ENCODE data around the gene PRKCZ. TPM values are rescaled to one million over a fixed set of nuclear protein-coding genes. Genes with fewer than 3 reads are reported as not detected.
"Not testable (repeated sequence)": the region's sequence is repeated elsewhere in the genome, so short reads cannot be mapped to it uniquely, and the experiment has no call there.

Gene PRKCZ
- total RNA-seq, 1 donor from 2014 or later: 37.6 TPM

DNA sequence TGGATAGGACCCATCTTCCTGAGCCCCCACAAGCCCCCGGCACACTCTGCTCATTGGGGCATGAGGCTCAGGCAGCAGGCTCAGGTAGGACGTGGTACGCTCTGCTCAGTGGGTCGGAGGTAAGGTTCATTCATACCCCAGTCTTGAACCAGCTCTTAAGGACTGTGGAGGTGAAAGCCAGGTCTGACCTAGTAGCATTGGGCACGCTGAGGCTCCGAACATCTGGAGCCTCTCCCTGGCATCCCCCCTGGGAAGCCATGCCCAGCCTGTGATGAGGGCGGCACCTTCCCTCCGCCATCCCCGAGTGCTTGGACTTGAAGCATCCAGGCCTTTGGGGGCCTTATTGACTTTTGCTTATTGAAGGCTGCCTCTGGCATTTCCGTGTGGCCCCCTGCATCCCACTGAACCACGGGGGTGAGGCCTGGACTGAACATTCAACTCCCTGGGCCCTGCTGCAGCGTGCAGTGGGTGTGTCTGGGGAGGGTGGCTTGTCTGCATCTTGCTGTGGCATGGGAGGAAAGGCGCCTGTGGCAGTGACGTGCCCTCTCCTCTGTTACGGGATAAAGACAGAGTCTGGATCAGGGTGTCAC lies 94.4 kb downstream of the PRKCZ start:
- no peak for TF ChIP-seq CTCF (IDR thresholded peaks at IDR 0.05; ENCODE audit: insufficient read depth, low read length, poor library complexity, severe bottlenecking)
- no peak for DNase-seq (ENCODE audit: low read depth)

GRCh38 chr1:2145946-2146835 lies 96.0 kb downstream of the PRKCZ start:
- no peaks in the 10 kb centered on the region for H3K27me3 ChIP-seq (ENCODE audit: control insufficient read depth, insufficient read depth, low read length)
- no peak for TF ChIP-seq CTCF (IDR thresholded peaks at IDR 0.05; ENCODE audit: insufficient read depth, low read length, poor library complexity, severe bottlenecking)
- H3K36me3 ChIP-seq (ENCODE audit: control insufficient read depth, insufficient read depth, low read length): no peaks in the 10 kb centered on the region
- DNase-seq (ENCODE audit: low read depth): no peak
- H3K4me3 ChIP-seq (ENCODE audit: low read depth, low read length): no peak overlapping the region

More for the DNA sequence above, 94.4 kb downstream of the PRKCZ start:
- Histone ChIP-seq H3K27me3 (ENCODE audit: control insufficient read depth, insufficient read depth, low read length) (no peaks in the 10 kb centered on the region), H3K36me3 (ENCODE audit: control insufficient read depth, insufficient read depth, low read length) (no peaks in the 10 kb centered on the region), H3K4me3 (ENCODE audit: low read depth, low read length) (no peak overlapping the region)

GRCh38 chr1:2146836-2147517 lies 96.8 kb downstream of the PRKCZ start:
- TF ChIP-seq CTCF (IDR thresholded peaks at IDR 0.05; ENCODE audit: insufficient read depth, low read length, poor library complexity, severe bottlenecking): no peak
- Histone ChIP-seq H3K36me3 (ENCODE audit: control insufficient read depth, insufficient read depth, low read length) (no peaks in the 10 kb centered on the region), H3K27me3 (ENCODE audit: control insufficient read depth, insufficient read depth, low read length) (no peaks in the 10 kb centered on the region), H3K4me3 (ENCODE audit: low read depth, low read length) (no peak overlapping the region)
- DNase-seq (ENCODE audit: low read depth): no peak

- not testable (repeated sequence) for DNase-seq (ENCODE audit: low read depth); H3K4me3 ChIP-seq (ENCODE audit: low read depth, low read length); H3K27me3 ChIP-seq (ENCODE audit: control insufficient read depth, insufficient read depth, low read length); H3K36me3 ChIP-seq (ENCODE audit: control insufficient read depth, insufficient read depth, low read length)
Observed at GRCh38 chr1:2147869-2148268, 97.7 kb downstream of the PRKCZ start.

- H3K4me3 ChIP-seq (ENCODE audit: low read depth, low read length): no peak overlapping the region
- no peak for DNase-seq (ENCODE audit: low read depth)
- H3K36me3 ChIP-seq (ENCODE audit: control insufficient read depth, insufficient read depth, low read length): no peaks in the 10 kb centered on the region
- no peaks in the 10 kb centered on the region for H3K27me3 ChIP-seq (ENCODE audit: control insufficient read depth, insufficient read depth, low read length)
- no peak for TF ChIP-seq CTCF (IDR thresholded peaks at IDR 0.05; ENCODE audit: insufficient read depth, low read length, poor library complexity, severe bottlenecking)
Observed at GRCh38 chr1:2148691-2149090, 98.5 kb downstream of the PRKCZ start.

DNA sequence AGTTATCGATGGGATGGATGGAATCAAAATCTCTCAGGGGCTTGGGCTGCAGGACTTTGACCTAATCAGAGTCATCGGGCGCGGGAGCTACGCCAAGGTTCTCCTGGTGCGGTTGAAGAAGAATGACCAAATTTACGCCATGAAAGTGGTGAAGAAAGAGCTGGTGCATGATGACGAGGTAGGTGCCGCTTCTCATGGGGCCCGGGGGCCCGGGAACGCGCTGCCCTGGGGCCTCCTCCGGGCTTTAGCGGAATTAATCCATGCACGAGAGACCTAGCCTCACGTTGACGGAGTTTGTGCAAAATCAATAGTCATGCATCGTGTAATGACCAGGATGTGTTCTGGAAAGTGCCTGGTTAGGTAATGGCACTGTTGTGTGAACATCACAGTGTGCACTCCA lies 100.6 kb downstream of the PRKCZ start:
- no peak for TF ChIP-seq CTCF (IDR thresholded peaks at IDR 0.05; ENCODE audit: insufficient read depth, low read length, poor library complexity, severe bottlenecking)
- no peak for DNase-seq (ENCODE audit: low read depth)
- no peaks in the 10 kb centered on the region for H3K27me3 ChIP-seq (ENCODE audit: control insufficient read depth, insufficient read depth, low read length)
- H3K4me3 ChIP-seq (ENCODE audit: low read depth, low read length): no peak overlapping the region
- H3K36me3 ChIP-seq (ENCODE audit: control insufficient read depth, insufficient read depth, low read length): no peaks in the 10 kb centered on the region
